ENCODE results near the gene TRIM41. TPM values are rescaled to one million over a fixed set of nuclear protein-coding genes. Genes with fewer than 3 reads are reported as not detected.
A peak's percentile ranks its signal among the peaks of the same experiment; 100 is the strongest.
"Not testable (repeated sequence)": the region's sequence is repeated elsewhere in the genome, so short reads cannot be mapped to it uniquely, and the experiment has no call there.

TRIM41 gene
- polyA plus RNA-seq, 3 donors = 38.3 to 40.6 (median 40.1) TPM

GRCh38 chr5:181245427-181246275, 22.6 kb downstream of the TRIM41 start:
- no peak for DNase-seq

- peak; percentile 87 for DNase-seq
Observed at GRCh38 chr5:181246276-181247049, 23.4 kb downstream of the TRIM41 start.

DNA sequence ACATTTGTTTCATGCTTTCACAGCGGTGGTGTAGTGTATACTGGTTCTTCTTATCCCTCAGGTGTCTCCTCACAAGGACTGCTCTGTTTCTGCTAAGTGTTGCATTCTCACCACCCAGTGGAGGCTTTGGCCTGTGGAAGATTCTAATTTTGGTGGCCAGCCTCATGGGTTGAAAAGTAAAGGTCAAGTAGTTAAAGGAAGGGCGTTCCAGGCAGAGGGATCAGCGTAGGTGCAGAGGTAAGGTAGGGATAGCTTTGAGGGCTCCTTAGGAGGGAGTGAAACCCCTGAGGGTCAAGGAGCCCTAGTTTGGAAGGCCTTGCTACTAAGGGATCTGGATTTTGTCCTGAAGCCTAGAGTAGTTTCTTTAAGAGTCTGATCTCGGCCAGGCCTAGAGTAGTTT, 25.2 kb downstream of the TRIM41 start:
- DNase-seq = no peak

DNA sequence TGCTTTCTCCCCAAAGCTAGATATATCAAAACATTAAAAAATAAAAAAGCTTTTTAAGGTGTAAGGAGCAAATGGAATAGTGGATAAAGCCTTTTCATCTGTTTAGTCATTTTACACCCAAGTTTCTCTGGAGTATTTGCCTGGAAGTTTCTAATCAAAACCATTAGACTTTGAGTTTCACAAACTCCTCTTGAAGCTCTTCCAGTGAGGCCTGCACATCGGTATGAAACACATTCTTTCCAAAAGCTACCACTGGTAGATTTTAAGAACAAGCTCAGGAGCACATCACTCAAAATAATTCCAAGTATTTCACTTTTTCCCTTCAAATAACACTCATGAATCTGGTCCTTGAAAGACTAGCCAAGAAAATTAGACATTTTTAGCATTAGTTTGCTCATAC, 32.2 kb downstream of the TRIM41 start:
- DNase-seq = no peak

DNA sequence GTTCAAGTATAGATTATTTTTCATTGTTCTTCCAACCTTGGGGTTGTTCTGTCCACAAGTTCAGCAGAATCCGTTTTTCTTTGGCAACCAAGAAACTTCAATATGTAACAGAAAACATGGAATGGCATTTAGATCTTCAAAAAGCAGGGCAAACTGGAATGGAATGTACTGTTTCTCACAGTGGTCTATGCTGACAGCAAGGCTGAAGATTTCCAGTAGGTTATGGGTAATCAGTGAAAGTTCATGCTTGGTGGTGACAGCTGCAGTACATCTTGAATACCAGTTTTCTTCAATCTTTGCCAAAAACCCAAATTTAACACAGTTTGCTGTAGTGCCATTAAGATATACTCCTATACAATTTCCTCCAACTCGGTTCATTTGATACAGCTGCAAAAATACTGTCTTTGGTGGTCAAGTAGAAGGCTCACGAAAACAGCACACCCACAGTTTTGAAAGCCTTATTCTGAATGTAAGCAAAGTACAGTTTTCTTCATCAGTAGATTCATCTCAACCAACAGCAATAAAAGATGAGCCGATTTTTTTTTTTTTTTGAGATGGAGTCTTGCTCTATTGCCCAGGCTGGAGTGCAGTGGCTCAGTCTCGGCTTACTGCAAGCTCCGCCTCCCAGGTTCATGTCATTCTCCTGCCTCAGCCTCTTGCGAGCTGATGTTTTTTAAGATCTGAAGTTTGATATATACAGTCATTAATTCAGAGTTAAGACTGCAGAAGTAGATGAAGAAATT, 32.9 kb downstream of the TRIM41 start:
- no peak for DNase-seq

- DNase-seq = no peak
Observed at GRCh38 chr5:181258576-181258975, 35.5 kb downstream of the TRIM41 start.

- no peak for DNase-seq
Observed at GRCh38 chr5:181259283-181259682, 36.2 kb downstream of the TRIM41 start.

DNA sequence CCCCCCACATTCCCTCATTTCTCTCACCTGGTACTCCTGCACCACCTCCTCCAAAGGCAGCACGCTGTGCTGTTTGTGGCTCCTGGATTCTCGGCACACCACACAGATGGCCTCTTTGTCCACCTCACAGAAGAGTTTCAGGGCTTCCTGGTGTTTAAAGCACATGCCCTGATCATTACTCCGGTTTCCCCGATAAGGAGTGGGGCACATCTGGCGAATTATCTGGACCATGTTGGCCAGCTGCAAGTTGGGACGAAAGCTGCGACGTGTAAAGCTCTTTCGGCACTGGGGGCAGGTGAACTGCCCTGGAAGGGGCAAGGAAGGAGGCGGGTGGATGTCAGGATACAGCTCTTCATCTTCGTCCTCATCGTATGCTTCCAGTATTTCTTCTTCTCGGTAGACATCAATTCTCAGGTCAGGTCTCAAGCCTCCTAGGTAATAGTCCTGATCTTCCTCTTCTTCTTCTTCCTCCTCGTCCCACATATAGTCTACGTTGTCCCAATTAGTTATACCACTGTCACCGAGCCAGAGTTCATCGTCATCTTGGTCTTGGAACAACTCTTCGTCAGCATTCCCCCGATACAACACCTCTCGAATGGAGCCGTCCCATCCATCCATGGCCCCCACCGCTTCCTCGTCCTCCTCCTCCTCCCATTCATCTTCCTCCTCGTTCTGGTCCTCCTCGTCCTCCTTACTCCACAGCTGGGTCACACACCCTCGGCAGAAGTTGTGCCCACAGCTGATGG, 37.1 kb downstream of the TRIM41 start:
- DNase-seq = no peak

DNA sequence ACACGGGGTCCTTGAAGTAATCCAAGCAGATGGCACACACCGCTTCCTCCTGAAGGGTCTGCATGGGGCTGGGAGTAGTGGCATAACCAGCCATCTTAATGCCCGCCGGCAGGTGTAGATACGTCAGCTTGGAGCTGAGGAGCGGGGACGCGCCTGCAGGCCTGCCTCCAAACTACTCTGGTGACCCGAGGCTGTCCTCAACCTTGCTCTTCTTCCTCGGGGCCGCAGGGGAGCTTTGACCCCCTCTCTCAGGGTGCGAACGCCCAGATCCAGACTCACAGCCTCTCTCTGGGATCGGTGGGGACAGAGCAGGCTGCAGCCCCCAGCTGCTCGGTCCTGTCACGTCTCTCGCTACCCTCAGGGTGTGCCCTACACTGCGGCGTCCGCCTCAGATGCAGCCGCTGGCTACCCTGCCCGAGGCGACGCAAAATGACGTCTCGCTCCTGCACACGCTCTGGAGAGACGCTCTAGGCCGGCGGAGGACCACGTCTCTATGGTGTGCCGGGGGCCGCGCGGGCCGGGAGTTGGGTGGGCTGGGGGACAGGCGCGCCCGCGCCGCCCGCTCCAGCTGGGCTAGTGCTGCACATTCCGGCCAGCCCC, 37.7 kb downstream of the TRIM41 start, which contains the start of gene TRIM52:
TSS of gene TRIM52 (minus strand) at position 424 of the 600 bp plus-strand sequence. CDS start at position 94, 330 bp downstream.
- peak; percentile 92 for DNase-seq

DNA sequence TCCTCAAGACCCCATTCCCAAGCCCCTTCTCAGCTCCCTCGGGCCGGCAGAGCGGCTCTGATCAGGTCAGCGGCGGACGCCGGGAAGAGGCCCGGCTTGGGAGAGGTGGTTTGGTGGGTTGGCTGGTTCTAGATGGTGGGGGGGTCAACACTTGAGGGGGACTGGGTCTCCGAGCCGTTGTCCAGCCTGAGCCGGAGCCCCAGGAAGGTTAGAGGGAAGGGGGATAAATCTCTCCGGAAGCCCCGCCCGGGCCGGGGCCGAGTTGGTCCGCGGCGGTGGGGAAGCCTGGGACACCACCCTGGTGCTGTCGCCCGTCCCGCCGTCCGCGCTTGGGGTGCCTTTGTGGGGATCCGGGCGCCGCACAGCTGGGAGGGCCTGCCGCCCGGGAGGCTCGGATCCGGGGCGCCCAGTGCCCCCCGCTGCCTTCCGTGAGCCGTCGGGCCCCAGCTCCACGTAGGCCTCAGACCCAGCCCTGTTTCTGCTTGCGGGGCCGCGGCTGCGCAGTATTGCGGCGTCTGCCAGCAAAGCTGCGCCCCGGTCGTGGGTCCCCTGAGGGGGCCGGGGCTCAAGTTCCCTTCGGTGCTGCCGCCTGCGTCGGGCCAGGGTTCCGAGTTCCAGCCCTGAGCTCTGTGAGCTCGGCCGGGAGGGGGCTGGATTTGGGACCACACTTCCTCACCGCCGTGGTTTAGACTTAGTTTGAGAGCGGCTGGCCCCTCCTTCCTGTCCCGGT, 38.4 kb downstream of the TRIM41 start:
- DNase-seq = peak; percentile 67

DNA sequence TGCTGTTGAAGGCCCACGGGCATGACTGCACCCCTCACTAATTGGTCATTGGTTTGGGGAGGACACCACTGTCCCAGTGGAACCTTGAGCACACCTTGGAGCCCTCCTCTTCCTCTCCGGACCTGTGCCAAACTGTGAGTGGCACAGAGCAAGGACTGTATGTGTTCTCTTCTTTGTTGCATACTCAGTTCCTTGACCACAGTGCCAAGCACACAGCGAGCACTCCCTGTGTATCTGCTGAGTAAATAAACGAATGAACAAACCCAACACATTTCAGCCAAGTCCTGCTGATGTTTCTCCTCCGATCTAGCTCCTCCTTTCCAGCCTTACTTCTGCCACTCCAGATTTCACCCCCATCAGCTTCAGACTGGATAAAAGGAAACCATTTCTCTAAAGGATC, 40.6 kb downstream of the TRIM41 start:
- no peak for DNase-seq

- DNase-seq = no peak
Observed at GRCh38 chr5:181265092-181265671, 42.1 kb downstream of the TRIM41 start.

DNA sequence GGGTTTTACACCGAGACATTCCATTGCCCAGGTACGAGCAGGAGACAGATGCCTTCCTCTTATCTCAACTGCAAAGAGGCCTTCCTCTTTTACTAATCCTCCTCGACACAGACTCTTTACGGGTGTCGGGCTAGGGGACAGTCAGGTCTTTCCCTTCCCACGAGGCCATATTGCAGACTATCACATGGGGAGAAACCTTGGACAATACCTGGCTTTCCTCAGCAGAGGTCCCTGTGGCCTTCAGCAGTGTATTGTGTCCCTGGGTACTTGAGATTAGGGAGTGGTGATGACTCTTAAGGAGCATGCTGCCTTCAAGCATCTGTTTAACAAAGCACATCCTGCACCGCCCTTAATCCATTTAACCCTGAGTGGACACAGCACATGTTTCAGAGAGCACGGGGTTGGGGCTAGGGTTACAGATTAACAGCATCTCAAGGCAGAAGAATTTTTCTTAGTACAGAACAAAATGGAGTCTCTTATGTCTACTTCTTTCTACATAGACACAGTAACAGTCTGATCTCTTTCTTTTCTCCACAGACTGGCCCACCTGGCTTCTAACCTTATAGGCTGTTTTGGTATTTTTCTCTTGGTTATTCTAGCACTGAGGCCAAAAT, 44.3 kb downstream of the TRIM41 start:
- not testable (repeated sequence) for DNase-seq

GRCh38 chr5:181267907-181268306, 44.8 kb downstream of the TRIM41 start:
- not testable (repeated sequence) for DNase-seq

DNA sequence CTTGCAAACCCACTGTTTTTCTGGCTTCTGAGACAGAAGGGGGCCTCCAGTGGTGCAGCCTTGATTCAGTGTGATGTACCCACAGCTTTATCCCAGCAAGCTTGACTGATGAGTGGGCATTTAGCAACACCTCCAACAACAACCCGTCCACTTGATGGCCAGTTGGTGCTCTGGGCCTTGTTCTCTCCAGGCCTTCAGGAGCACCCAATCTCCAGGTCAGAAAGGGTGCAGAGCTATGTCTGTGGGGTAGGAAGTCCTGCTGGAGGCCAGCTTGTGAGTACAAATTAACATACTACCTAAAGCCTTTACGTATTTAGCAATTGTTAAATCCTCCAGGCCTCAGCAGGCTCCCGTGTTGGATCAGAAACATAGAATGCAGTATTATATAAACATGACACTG, 48.0 kb downstream of the TRIM41 start:
- no peak for DNase-seq

GRCh38 chr5:181273433-181273744, 50.3 kb downstream of the TRIM41 start:
- not testable (repeated sequence) for DNase-seq

DNA sequence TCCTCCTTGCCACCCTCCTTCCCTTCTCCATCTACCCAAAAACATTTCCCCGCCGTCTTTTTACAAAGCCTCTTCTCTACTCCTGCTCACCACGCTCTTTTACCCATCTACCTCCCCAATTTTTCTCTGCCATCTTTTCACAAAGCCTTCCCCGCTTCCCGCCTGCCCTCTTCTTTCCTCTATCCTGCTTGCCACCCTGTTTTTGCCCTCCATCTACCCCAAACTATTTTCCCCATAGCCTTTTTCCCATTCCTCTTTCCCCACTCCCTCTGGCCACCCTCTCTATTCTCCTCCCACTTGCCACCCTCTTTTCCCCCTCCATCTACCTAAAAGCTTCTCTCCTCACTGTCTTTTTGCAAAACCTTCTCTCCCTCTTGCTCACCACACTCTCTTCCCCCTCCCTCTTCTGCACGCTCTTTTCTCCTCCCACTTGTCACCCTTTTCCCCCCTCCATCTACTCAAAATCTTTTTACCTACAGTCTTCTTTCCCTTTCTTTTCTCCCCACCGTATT, 57.2 kb downstream of the TRIM41 start:
- DNase-seq = no peak

DNA sequence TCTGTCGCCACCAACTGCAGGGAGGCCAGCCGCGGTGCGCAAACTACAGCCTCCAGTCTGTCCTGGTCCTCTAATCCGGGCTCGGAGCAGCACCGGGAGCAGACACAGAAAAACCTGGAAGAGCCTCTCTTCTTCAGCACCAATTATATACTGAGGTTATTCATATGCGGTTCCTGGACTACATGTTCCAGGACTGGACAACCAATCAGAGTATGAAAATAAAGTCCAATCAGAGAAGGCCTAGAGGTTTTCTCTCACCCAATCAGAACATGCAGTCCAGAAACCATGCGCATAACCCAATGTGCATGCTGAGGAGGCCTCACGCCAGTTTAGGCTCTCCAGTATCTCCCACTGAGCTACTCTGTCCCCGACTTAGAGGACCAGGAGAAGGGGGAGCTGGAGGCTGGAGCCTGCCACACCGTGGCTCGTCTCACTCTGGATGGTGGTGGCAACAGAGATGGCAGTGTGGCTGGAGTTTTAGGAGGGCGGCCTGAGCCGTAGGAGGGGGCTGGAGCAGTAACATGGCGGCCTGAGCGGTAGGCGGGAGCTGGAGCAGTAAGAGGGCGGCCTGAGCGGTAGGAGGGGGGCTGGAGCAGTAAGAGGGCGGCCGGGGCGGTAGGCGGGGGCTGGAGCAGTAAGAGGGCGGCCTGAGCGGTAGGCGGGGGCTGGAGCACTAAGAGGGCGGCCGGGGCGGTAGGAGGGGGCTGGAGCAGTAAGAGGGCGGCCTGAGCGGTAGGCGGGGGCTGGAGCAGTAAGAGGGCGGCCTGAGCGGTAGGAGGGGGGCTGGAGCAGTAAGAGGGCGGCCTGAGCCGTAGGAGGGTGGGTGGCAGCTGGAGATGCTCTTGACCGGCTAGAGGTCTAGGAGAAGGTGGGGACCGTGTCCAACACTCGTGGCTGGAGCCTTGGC, 58.2 kb downstream of the TRIM41 start:
- no peak for DNase-seq

- DNase-seq = no peak
Observed at GRCh38 chr5:181281984-181282316, 58.9 kb downstream of the TRIM41 start.

Measured in renal pelvis (tissue), 4 donors.